Gastroesophageal sphincter (tissue), 4 donors: ENCODE results near the gene MACROD2. TPM values are rescaled to one million over a fixed set of nuclear protein-coding genes. Genes with fewer than 3 reads are reported as not detected.

Source experiments
- ATAC-seq: fragments of 150-250 bp; one replicate; pipeline ENCODE4 v1.9.1; 2016; ENCODE audit warnings: mild to moderate bottlenecking, moderate library complexity
- H3K27ac ChIP-seq, 4 donors: fragments of 200-600 bp; sonication (generic) in 3 of 4; 1 replicate in 3 of 4; 2 replicates in 1 of 4; pipeline ENCODE4 v1.5.1; 2016 to 2019
- H3K27me3 ChIP-seq: fragments of 200-600 bp; sonication (generic); one replicate; pipeline ENCODE4 v1.5.1; 2019
- H3K36me3 ChIP-seq, 2 donors: fragments of 200-600 bp; sonication (generic); one replicate each; pipeline ENCODE4 v1.5.1; 2019; ENCODE audit warnings: control low read depth in 1 of 2
- H3K4me1 ChIP-seq, 3 donors: fragments of 200-600 bp; sonication (generic); 1 replicate in 2 of 3; 2 replicates in 1 of 3; pipeline ENCODE4 v1.5.1; 2016 to 2019; ENCODE audit warnings: control low read depth in 2 of 3
- H3K4me3 ChIP-seq, 2 donors: fragments of 200-600 bp; sonication (generic); one replicate each; pipeline ENCODE4 v1.5.1; 2019; ENCODE audit warnings: mild to moderate bottlenecking in 1 of 2, moderate library complexity in 1 of 2
- H3K9me3 ChIP-seq, 3 donors: fragments of 200-600 bp; sonication (generic); one replicate each; pipeline ENCODE4 v1.5.1; 2017 to 2019; ENCODE audit warnings: control low read depth in 2 of 3
- CTCF ChIP-seq, 4 experiments: fragments of 200-600 bp in 2 of 4; fragments of 450-650 bp in 2 of 4; sonication (generic) in 1 of 4; IDR thresholded peaks; one replicate each; pipeline ENCODE4 v1.5.1; 2017 to 2019; ENCODE audit warnings: antibody characterized with exemption in 4 of 4, mild to moderate bottlenecking in 2 of 4, moderate library complexity in 2 of 4
- EP300 ChIP-seq: sonication (generic); formaldehyde crosslinking; IDR thresholded peaks from one replicate; pipeline ENCODE4 v1.6.1; 2017; ENCODE audit warnings: antibody characterized with exemption, mild to moderate bottlenecking
- POLR2A ChIP-seq, 2 donors: fragments of 450-650 bp; IDR thresholded peaks; one replicate each; pipeline ENCODE4 v1.6.1; 2017; ENCODE audit warnings: antibody characterized with exemption in 2 of 2, mild to moderate bottlenecking in 2 of 2, moderate library complexity in 1 of 2
- POLR2AphosphoS5 ChIP-seq: sonication (generic); formaldehyde crosslinking; IDR thresholded peaks from one replicate; pipeline ENCODE4 v1.6.1; 2017; ENCODE audit warnings: antibody characterized with exemption
- WGBS, 2 donors: methylation state at CpG; one replicate each; pipeline ENCODE4 v1.1.5; 2018; ENCODE audit warnings: low coverage in 1 of 2; 5-methylcytosine and 5-hydroxymethylcytosine counted together
- total RNA-seq, 4 donors: library from RNA; depleted of rRNA; stranded (reverse); fragments of >200 nt; gene quantifications; one replicate each; pipeline ENCODE4 v1.1.0, GENCODE V29; 2016

MACROD2 gene
- total RNA-seq, 4 donors from 2014 or later = 4.0 to 12.1 (median 7.4) TPM

GRCh38 chr20:15564981-15565380 is 1569.7 kb downstream of the MACROD2 start:
- H3K27me3 ChIP-seq = no peaks in the 10 kb centered on the region
- H3K36me3 ChIP-seq = no peaks in the 10 kb centered on the region
- WGBS, 2 donors = 64 to 69% methylated on average over 3 of the region's 3 CpGs
- no peak for TF ChIP-seq CTCF (IDR thresholded peaks at IDR 0.05)
- TF ChIP-seq POLR2A (IDR thresholded peaks at IDR 0.05) = no peak
- no peak for TF ChIP-seq POLR2AphosphoS5
- no peak for TF ChIP-seq EP300
- H3K27ac ChIP-seq = no peak overlapping the region
- H3K4me1 ChIP-seq = peaks cover 0 to 7% (median 0%) of the 10 kb centered on the region in 3 donors
- ATAC-seq = no peak
- no peak overlapping the region for H3K4me3 ChIP-seq
- no peaks in the 10 kb centered on the region for H3K9me3 ChIP-seq

GRCh38 chr20:15565786-15566185 is 1570.5 kb downstream of the MACROD2 start:
- Histone ChIP-seq H3K4me1 (peaks cover 0 to 7% (median 0%) of the 10 kb centered on the region in 3 donors), H3K9me3 (no peaks in the 10 kb centered on the region), H3K27me3 (no peaks in the 10 kb centered on the region), H3K36me3 (no peaks in the 10 kb centered on the region), H3K27ac (no peak overlapping the region), H3K4me3 (no peak overlapping the region)
- WGBS, 2 donors = 35 to 75% methylated on average over 2 of the region's 2 CpGs
- TF ChIP-seq POLR2AphosphoS5 (no peak), EP300 (no peak), POLR2A (IDR thresholded peaks at IDR 0.05) (no peak), CTCF (IDR thresholded peaks at IDR 0.05) (no peak)
- no peak for ATAC-seq

GRCh38 chr20:15567219-15567618 is 1571.9 kb downstream of the MACROD2 start:
- Histone ChIP-seq H3K4me1 (no peaks in the 10 kb centered on the region), H3K4me3 (no peak overlapping the region), H3K27ac (no peak overlapping the region), H3K9me3 (no peaks in the 10 kb centered on the region), H3K36me3 (no peaks in the 10 kb centered on the region), H3K27me3 (no peaks in the 10 kb centered on the region)
- no peak for ATAC-seq
- TF ChIP-seq POLR2AphosphoS5 = no peak
- 14 to 88% methylated on average over 1 to 4 of the region's 4 CpGs for WGBS, 2 donors

- 83 to 85% methylated on average over 1 to 4 of the region's 4 CpGs for WGBS, 2 donors
- no peak overlapping the region for H3K4me3 ChIP-seq
- no peaks in the 10 kb centered on the region for H3K4me1 ChIP-seq
- ATAC-seq = no peak
- TF ChIP-seq CTCF (IDR thresholded peaks at IDR 0.05) (no peak), POLR2A (IDR thresholded peaks at IDR 0.05) (no peak), EP300 (no peak), POLR2AphosphoS5 (no peak)
- no peaks in the 10 kb centered on the region for H3K36me3 ChIP-seq
- H3K27ac ChIP-seq = no peak overlapping the region
- H3K9me3 ChIP-seq = no peaks in the 10 kb centered on the region
- no peaks in the 10 kb centered on the region for H3K27me3 ChIP-seq
Observed at GRCh38 chr20:15570156-15570555, 1574.8 kb downstream of the MACROD2 start.

- no peak for TF ChIP-seq POLR2AphosphoS5
- TF ChIP-seq POLR2A (IDR thresholded peaks at IDR 0.05) = no peak
- TF ChIP-seq EP300 = no peak
- TF ChIP-seq CTCF (IDR thresholded peaks at IDR 0.05) = no peak
- no peak for ATAC-seq
- no peak overlapping the region for H3K4me3 ChIP-seq
- H3K27ac ChIP-seq = no peak overlapping the region
- H3K4me1 ChIP-seq = no peaks in the 10 kb centered on the region
- H3K9me3 ChIP-seq = no peaks in the 10 kb centered on the region
- no peaks in the 10 kb centered on the region for H3K36me3 ChIP-seq
- H3K27me3 ChIP-seq = no peaks in the 10 kb centered on the region
Observed at GRCh38 chr20:15571056-15571455, 1575.7 kb downstream of the MACROD2 start.
